Upper lobe of left lung (tissue), 6 donors: ENCODE measurements around the gene PPM1E. TPM values are rescaled to one million over a fixed set of nuclear protein-coding genes. Genes with fewer than 3 reads are reported as not detected.

Experiments
- ATAC-seq, 2 donors: fragments of 200-7000 bp; cut with Tn5 transposase; one replicate each; pipeline ENCODE4 v1.9.1; 2022; ENCODE audit warnings: mild to moderate bottlenecking in 2 of 2, moderate library complexity in 2 of 2; ENCODE audit not compliant: low FRiP score in 2 of 2
- DNase-seq, 2 donors: peaks; one replicate each; pipeline ENCODE4 v3.0.0-alpha.2; 2019 to 2020
- H3K27ac ChIP-seq, 4 donors: fragments of 200-600 bp; sonication (generic); one replicate each; pipeline ENCODE4 v1.5.1; 2016 to 2019
- H3K27me3 ChIP-seq, 4 donors: fragments of 200-600 bp; sonication (generic); one replicate each; pipeline ENCODE4 v1.5.1; 2017 to 2019
- H3K36me3 ChIP-seq, 4 donors: fragments of 200-600 bp; sonication (generic); one replicate each; pipeline ENCODE4 v1.5.1; 2016 to 2019
- H3K4me1 ChIP-seq, 4 donors: fragments of 200-600 bp; sonication (generic); one replicate each; pipeline ENCODE4 v1.5.1; 2018 to 2019
- H3K4me3 ChIP-seq, 4 donors: fragments of 200-600 bp; sonication (generic); one replicate each; pipeline ENCODE4 v1.5.1; 2017 to 2019; ENCODE audit warnings: mild to moderate bottlenecking in 2 of 4, moderate library complexity in 1 of 4
- H3K9me3 ChIP-seq, 4 donors: fragments of 200-600 bp; sonication (generic); one replicate each; pipeline ENCODE4 v1.5.1; 2018 to 2019
- CTCF ChIP-seq, 6 experiments: fragments of 450-650 bp in 4 of 6; fragments of 200-600 bp in 2 of 6; sonication (generic) in 2 of 6; IDR thresholded peaks; one replicate each; pipeline ENCODE4 v1.5.1; 2016 to 2019; ENCODE audit warnings: antibody characterized with exemption in 6 of 6
- EP300 ChIP-seq, 4 donors: sonication (generic); formaldehyde crosslinking; IDR thresholded peaks; one replicate each; pipeline ENCODE4 v1.5.1; 2017; ENCODE audit warnings: antibody characterized with exemption in 4 of 4, control low read depth in 2 of 4
- POLR2A ChIP-seq, 4 donors: fragments of 450-650 bp; IDR thresholded peaks; one replicate each; pipeline ENCODE4 v1.5.1; 2016 to 2017; ENCODE audit warnings: antibody characterized with exemption in 4 of 4, mild to moderate bottlenecking in 2 of 4
- POLR2AphosphoS5 ChIP-seq, 2 donors: sonication (generic); formaldehyde crosslinking; IDR thresholded peaks; one replicate each; pipeline ENCODE4 v1.5.1; 2017; ENCODE audit warnings: antibody characterized with exemption in 2 of 2
- WGBS, 2 donors: methylation state at CpG; one replicate each; pipeline ENCODE4 v1.1.5; 2017 to 2018; 5-methylcytosine and 5-hydroxymethylcytosine counted together
- total RNA-seq, 6 donors: library from RNA; depleted of rRNA in 4 of 6; stranded (reverse); fragments of >200 nt in 4 of 6; gene quantifications; one replicate each; pipeline versions ENCODE4 v1.1.0 to v1.2.1, GENCODE V29; 2016 to 2021
- donor health status: DM: no; HTN: no; CAD: no; lungs with moderate emphysema.
- donor health status: DM: no; HTN: yes; CAD: no; lungs with severe emphysema.

PPM1E gene
- total RNA-seq, 6 donors from 2014 or later = under 0.01 to 0.76 (median 0.18) TPM

- H3K9me3 ChIP-seq = no peaks in the 10 kb centered on the region
- ATAC-seq (no peak), DNase-seq (no peak)
- no peaks in the 10 kb centered on the region for H3K4me1 ChIP-seq
- no peaks in the 10 kb centered on the region for H3K36me3 ChIP-seq
- WGBS, 2 donors = 88 to 92% methylated on average over 6 of the region's 6 CpGs
- H3K27ac ChIP-seq = no peak overlapping the region
- no peaks in the 10 kb centered on the region for H3K27me3 ChIP-seq
- H3K4me3 ChIP-seq = no peak overlapping the region
- TF ChIP-seq POLR2AphosphoS5 (IDR thresholded peaks at IDR 0.05) (no peak), POLR2A (IDR thresholded peaks at IDR 0.05) (no peak), EP300 (IDR thresholded peaks at IDR 0.05) (no peak), CTCF (IDR thresholded peaks at IDR 0.05) (no peak)
These were observed 109.6 kb downstream of the PPM1E start for GRCh38 chr17:58865301-58865700.

DNA sequence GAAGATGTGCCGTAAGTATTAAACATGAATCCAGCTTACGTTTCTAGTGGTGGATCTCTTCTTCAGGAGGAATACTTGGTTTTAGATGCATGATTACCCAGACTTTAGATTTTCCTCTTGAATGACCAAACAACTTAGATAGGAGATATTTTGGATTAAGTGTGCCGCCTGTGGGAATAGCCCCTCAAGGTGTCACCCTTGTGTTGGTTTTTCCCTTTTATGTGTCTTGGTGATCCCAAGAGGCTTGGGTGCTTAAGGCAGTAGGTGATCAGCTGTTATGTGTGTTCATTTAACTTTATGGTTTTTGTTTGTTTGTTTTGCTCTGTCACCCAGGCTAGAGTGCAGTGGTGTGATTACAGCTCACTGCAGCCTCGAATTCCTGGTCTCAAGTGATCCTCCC is 115.1 kb downstream of the PPM1E start:
- H3K36me3 ChIP-seq = no peaks in the 10 kb centered on the region
- H3K4me1 ChIP-seq = no peaks in the 10 kb centered on the region
- DNase-seq (no peak), ATAC-seq (no peak)
- H3K27ac ChIP-seq = no peak overlapping the region
- no peaks in the 10 kb centered on the region for H3K27me3 ChIP-seq
- TF ChIP-seq CTCF (IDR thresholded peaks at IDR 0.05) = no peak
- TF ChIP-seq POLR2A (IDR thresholded peaks at IDR 0.05) = no peak
- no peak for TF ChIP-seq EP300 (IDR thresholded peaks at IDR 0.05)
- no peak for TF ChIP-seq POLR2AphosphoS5 (IDR thresholded peaks at IDR 0.05)
- 82 to 87% methylated on average over 4 of the region's 4 CpGs for WGBS, 2 donors
- no peak overlapping the region for H3K4me3 ChIP-seq
- H3K9me3 ChIP-seq = no peaks in the 10 kb centered on the region

- DNase-seq (no peak), ATAC-seq (no peak)
- no peak overlapping the region for H3K27ac ChIP-seq
- H3K36me3 ChIP-seq = no peaks in the 10 kb centered on the region
- no peaks in the 10 kb centered on the region for H3K4me1 ChIP-seq
- TF ChIP-seq EP300 (IDR thresholded peaks at IDR 0.05) (no peak), POLR2AphosphoS5 (IDR thresholded peaks at IDR 0.05) (no peak), CTCF (IDR thresholded peaks at IDR 0.05) (no peak), POLR2A (IDR thresholded peaks at IDR 0.05) (no peak)
- WGBS, 2 donors = 67 to 77% methylated on average over 5 of the region's 5 CpGs
- H3K4me3 ChIP-seq = no peak overlapping the region
- H3K9me3 ChIP-seq = no peaks in the 10 kb centered on the region
- H3K27me3 ChIP-seq = no peaks in the 10 kb centered on the region
These were observed 118.3 kb downstream of the PPM1E start for GRCh38 chr17:58873926-58874325.

DNA sequence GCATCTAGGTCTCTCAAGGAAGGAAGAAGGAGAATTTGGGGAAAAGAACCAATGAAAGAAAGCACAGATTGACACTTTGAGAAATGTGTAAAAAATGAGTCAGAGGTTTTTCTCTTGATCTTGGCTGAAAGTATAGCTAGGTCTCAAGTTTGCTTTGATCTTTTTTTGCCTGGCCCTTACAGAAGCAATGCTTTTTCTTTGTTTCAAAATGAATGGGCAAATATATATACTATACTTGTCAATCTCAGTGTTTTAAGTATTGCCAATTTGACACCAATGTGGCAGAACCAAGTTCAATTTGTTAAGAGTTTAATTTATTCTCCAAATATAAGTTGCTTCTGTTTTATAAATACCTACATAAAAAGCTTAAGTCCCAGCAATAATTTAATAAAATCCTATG is 119.6 kb downstream of the PPM1E start:
- no peak for TF ChIP-seq CTCF (IDR thresholded peaks at IDR 0.05)
- no peak for TF ChIP-seq EP300 (IDR thresholded peaks at IDR 0.05)

GRCh38 chr17:58884161-58884560 is 128.5 kb downstream of the PPM1E start:
- TF ChIP-seq POLR2A (IDR thresholded peaks at IDR 0.05) (no peak), EP300 (IDR thresholded peaks at IDR 0.05) (no peak), CTCF (IDR thresholded peaks at IDR 0.05) (no peak), POLR2AphosphoS5 (IDR thresholded peaks at IDR 0.05) (no peak)
- H3K27me3 ChIP-seq = no peaks in the 10 kb centered on the region
- ATAC-seq = no peak
- no peak overlapping the region for H3K27ac ChIP-seq
- no peaks in the 10 kb centered on the region for H3K4me1 ChIP-seq
- no peak for DNase-seq
- H3K4me3 ChIP-seq = no peak overlapping the region
- H3K36me3 ChIP-seq = no peaks in the 10 kb centered on the region
- WGBS, 2 donors = 76 to 81% methylated on average over 1 of the region's 1 CpG
- no peaks in the 10 kb centered on the region for H3K9me3 ChIP-seq

More for the DNA sequence above, 119.6 kb downstream of the PPM1E start:
- no peak overlapping the region for H3K4me3 ChIP-seq
- no peak for DNase-seq
- no peaks in the 10 kb centered on the region for H3K9me3 ChIP-seq
- H3K27ac ChIP-seq = no peak overlapping the region
- ATAC-seq = no peak
- H3K4me1 ChIP-seq = no peaks in the 10 kb centered on the region
- H3K36me3 ChIP-seq = no peaks in the 10 kb centered on the region
- H3K27me3 ChIP-seq = no peaks in the 10 kb centered on the region
